Neutrophil (primary cell): ENCODE results near the gene KBTBD13.
"Not testable (repeated sequence)": the region's sequence is repeated elsewhere in the genome, so short reads cannot be mapped to it uniquely, and the experiment has no call there.

ENCODE experiments used
- H3K27ac ChIP-seq: fragments of 200-600 bp; sonication (generic); 2 replicates; pipeline ENCODE4 v1.5.1; 2016; ENCODE audit warnings: mild to moderate bottlenecking, moderate library complexity
- H3K27me3 ChIP-seq: fragments of 200-600 bp; sonication (generic); 2 replicates; pipeline ENCODE4 v1.6.0; 2016; ENCODE audit warnings: mild to moderate bottlenecking
- H3K36me3 ChIP-seq: fragments of 200-600 bp; sonication (generic); 2 replicates; pipeline ENCODE4 v1.5.1; 2017
- H3K4me1 ChIP-seq, 2 experiments: fragments of 200-600 bp in 1 of 2; sonication (generic) in 1 of 2; 1 replicate in 1 of 2; 2 replicates in 1 of 2; pipeline versions ENCODE4 v1.5.1 to v1.6.1; 2013 to 2016; ENCODE audit warnings: low read depth in 1 of 2, low read length in 1 of 2, mild to moderate bottlenecking in 1 of 2, moderate library complexity in 1 of 2; ENCODE audit not compliant: control insufficient read depth in 1 of 2, insufficient read depth in 1 of 2
- H3K4me3 ChIP-seq, 2 experiments: fragments of 200-600 bp in 1 of 2; sonication (generic) in 1 of 2; 1 replicate in 1 of 2; 2 replicates in 1 of 2; pipeline ENCODE4 v1.5.1; 2013 to 2016; ENCODE audit warnings: low read depth in 1 of 2, low read length in 1 of 2, mild to moderate bottlenecking in 1 of 2, moderate library complexity in 1 of 2
- H3K9me3 ChIP-seq: fragments of 200-600 bp; sonication (generic); 2 replicates; pipeline ENCODE4 v1.5.1; 2016
- CTCF ChIP-seq: fragments of 200-600 bp; sonication (generic); IDR thresholded peaks from 2 replicates; pipeline ENCODE4 v1.5.1; 2016; ENCODE audit warnings: antibody characterized with exemption

Gene KBTBD13

DNA sequence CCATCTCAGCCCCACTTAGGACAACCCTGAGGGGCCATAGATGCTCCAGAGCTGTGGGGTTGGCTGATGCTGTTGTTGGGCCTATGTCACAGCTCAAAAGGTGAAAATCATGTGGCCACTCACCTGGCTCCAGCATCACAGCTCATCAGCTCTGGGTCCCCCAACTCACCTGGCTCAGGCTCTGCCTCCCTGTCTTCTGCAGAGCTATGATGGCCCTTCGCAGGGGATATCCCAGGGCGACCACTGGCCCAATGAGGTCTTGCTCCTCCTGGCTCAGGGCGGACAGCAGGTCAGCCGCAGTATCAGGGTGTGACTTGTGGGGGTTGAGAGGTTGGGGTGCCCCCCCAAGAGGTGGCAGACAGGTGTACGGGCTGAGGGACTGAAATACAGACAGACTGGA lies 22.8 kb downstream of the KBTBD13 start:
- Histone ChIP-seq H3K27ac (no peak overlapping the region), H3K36me3 (peaks cover 22% of the 10 kb centered on the region), H3K4me1 (no peaks in the 10 kb centered on the region), H3K9me3 (no peaks in the 10 kb centered on the region), H3K27me3 (no peaks in the 10 kb centered on the region), H3K4me3 (no peak overlapping the region)
- TF ChIP-seq CTCF: no peak

- H3K4me3 ChIP-seq, H3K27me3 ChIP-seq, H3K27ac ChIP-seq, H3K9me3 ChIP-seq, H3K4me1 ChIP-seq: not testable (repeated sequence)
- H3K36me3 ChIP-seq: peaks cover 22% of the 10 kb centered on the region
These were observed 23.3 kb downstream of the KBTBD13 start for GRCh38 chr15:65099801-65100200.

DNA sequence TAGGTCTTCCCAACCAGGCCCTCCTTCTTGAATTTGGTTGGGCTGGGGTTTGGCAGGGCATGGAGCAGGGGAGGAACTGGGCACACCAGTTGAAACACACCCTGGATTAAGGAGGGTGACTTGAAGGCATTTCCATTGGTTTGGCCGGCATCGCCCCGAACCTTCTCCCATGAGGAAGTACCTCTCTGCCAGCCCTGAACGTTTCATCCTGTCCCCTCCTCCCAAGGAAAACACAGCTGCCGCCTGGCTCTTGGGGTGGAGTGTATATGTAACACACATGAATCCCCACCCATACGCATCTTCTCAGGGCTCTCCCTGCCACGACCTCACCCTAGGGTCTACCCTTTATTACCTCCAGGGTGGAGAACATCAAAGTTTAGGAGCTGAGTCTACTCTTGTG lies 23.9 kb downstream of the KBTBD13 start:
- Histone ChIP-seq H3K27ac (no peak overlapping the region), H3K4me1 (no peaks in the 10 kb centered on the region), H3K27me3 (no peaks in the 10 kb centered on the region), H3K36me3 (peaks cover 27% of the 10 kb centered on the region), H3K9me3 (no peaks in the 10 kb centered on the region), H3K4me3 (no peak overlapping the region)
- no peak for TF ChIP-seq CTCF

DNA sequence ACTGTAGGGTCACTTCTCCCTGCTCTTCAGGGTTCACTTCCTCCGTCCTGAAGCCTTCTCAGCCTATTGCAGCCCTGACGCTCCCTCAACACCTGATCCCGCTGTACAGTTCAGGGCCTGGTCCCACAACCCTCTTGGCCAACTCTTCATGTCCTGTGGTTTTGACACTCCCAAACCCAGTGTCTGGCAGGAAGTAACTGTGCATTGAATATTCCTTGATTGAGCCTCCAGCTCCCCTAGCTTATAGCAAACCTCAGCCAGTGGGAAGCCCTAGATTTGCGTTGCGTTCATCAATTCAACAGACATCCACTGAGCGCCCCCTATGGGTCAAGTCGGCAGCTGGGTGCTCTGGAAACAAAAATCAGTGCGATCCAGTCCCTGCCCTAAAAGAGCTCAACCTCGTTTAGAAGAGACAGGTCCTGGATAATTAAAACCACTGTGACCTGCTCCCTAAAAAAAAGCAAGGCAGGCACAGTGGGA lies 24.9 kb downstream of the KBTBD13 start:
- Histone ChIP-seq H3K36me3 (peaks cover 33% of the 10 kb centered on the region), H3K27ac (no peak overlapping the region), H3K9me3 (no peaks in the 10 kb centered on the region), H3K27me3 (no peaks in the 10 kb centered on the region), H3K4me3 (no peak overlapping the region), H3K4me1 (no peaks in the 10 kb centered on the region)
- peak; percentile 55 for TF ChIP-seq CTCF

- no peaks in the 10 kb centered on the region for H3K4me1 ChIP-seq
- no peaks in the 10 kb centered on the region for H3K9me3 ChIP-seq
- no peak for TF ChIP-seq CTCF
- no peaks in the 10 kb centered on the region for H3K27me3 ChIP-seq
- no peak overlapping the region for H3K4me3 ChIP-seq
- peaks cover 33% of the 10 kb centered on the region for H3K36me3 ChIP-seq
- no peak overlapping the region for H3K27ac ChIP-seq
These were observed 25.6 kb downstream of the KBTBD13 start for GRCh38 chr15:65101891-65102708.

DNA sequence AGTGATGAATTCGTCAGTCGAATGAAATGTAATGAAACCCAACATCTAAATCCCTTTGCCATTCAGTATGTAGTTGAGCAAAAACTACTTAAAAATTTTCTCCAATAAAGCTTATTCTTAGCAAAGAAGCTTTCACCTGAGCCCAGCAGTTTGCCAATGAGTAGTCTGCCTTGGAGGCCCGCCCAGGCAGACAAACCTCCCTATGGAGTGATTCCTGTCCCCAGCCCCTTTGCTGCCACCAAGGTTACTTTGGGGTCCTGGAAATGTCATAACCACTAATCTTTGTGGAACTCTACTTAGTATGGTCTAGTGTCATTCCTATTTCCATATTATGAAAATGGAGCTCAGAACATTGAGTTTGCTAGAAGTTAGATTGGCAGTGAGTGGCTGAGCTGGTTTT lies 26.4 kb downstream of the KBTBD13 start:
- Histone ChIP-seq H3K36me3 (peaks cover 28% of the 10 kb centered on the region), H3K4me1 (no peaks in the 10 kb centered on the region), H3K27ac (no peak overlapping the region), H3K27me3 (no peaks in the 10 kb centered on the region), H3K9me3 (no peaks in the 10 kb centered on the region), H3K4me3 (no peak overlapping the region)
- no peak for TF ChIP-seq CTCF
